Measurements from ENCODE around the gene NECAB2.

The NECAB2 gene

GRCh38 chr16:83952940-83953795 is 14.9 kb upstream of the NECAB2 start, which contains the start of gene OSGIN1:
OSGIN1 (plus strand) TSS chr16:83953240; CDS start chr16:83957672, 4,432 bp downstream.
- no CpG with 5 or more reads among the region's 30 CpGs for WGBS (ENCODE audit: extremely low coverage, insufficient coverage, insufficient read length)

GRCh38 chr16:83953796-83954576 is 14.1 kb upstream of the NECAB2 start:
- no peak overlapping the region for H3K18ac ChIP-seq (ENCODE audit: low read length)
- peaks cover 9 to 16% of the 10 kb centered on the region in 2 experiments for H3K4me1 ChIP-seq (ENCODE audit: control insufficient read depth in 1 of 2, insufficient read depth in 2 of 2, low read length in 2 of 2)
- peaks cover 1% of the 10 kb centered on the region for H3K9me3 ChIP-seq (ENCODE audit: insufficient read depth, low read depth, low read length)
- peak overlapping the region; percentile 57 for H2AFZ ChIP-seq (ENCODE audit: insufficient read depth, low read length, poor library complexity)
- peaks cover 5% of the 10 kb centered on the region for H3K79me1 ChIP-seq (ENCODE audit: low read length)
- H3K79me2 ChIP-seq (ENCODE audit: control insufficient read depth, insufficient read depth, low read length, poor library complexity), result peaks cover 2% of the 10 kb centered on the region
- peak overlapping the region; percentile 20 for H2BK120ac ChIP-seq (ENCODE audit: insufficient read depth, low read length, poor library complexity)
- DNase-seq, result peak; percentile 32 to 45
- no peaks in the 10 kb centered on the region for H3K36me3 ChIP-seq (ENCODE audit: control insufficient read depth in 1 of 2, insufficient read depth in 2 of 2, low read length in 2 of 2)
- H3K4ac ChIP-seq (ENCODE audit: low read depth, low read length), result no peak overlapping the region
- no peak overlapping the region for H2BK5ac ChIP-seq (ENCODE audit: low read depth, low read length, poor library complexity)
- peak overlapping the region; percentile 72 for H3K4me2 ChIP-seq (ENCODE audit: low read length)
- WGBS (ENCODE audit: extremely low coverage, insufficient coverage, insufficient read length), result no CpG with 5 or more reads among the region's 19 CpGs
- peak overlapping the region; percentile 45 for H4K91ac ChIP-seq (ENCODE audit: low read depth, low read length)
- H4K12ac ChIP-seq (ENCODE audit: low read depth, low read length), result peak overlapping the region; percentile 46
- H4K8ac ChIP-seq (ENCODE audit: low read depth, low read length), result peak overlapping the region; percentile 50
- H3K4me3 ChIP-seq (ENCODE audit: low read depth, low read length), result peak overlapping the region; percentile 52
- H3K27me3 ChIP-seq (ENCODE audit: insufficient read depth, low read length), result no peaks in the 10 kb centered on the region
- H2AK5ac ChIP-seq (ENCODE audit: low read length), result peak overlapping the region; percentile 33
- peak overlapping the region; percentile 33 for H3K14ac ChIP-seq (ENCODE audit: low read length)
- peak overlapping the region; percentile 56 for H2BK12ac ChIP-seq (ENCODE audit: low read length)
- no peak overlapping the region for H3K9ac ChIP-seq (ENCODE audit: low read length)
- H3K27ac ChIP-seq (ENCODE audit: low read depth, low read length), result no peak overlapping the region
- no peak overlapping the region for H3K23ac ChIP-seq (ENCODE audit: low read length)

More at GRCh38 chr16:83952940-83953795, 14.9 kb upstream of the NECAB2 start, which contains the start of gene OSGIN1:
- no peak within 1 kb of the TSS for H3K4ac ChIP-seq (ENCODE audit: low read depth, low read length)
- H2BK5ac ChIP-seq (ENCODE audit: low read depth, low read length, poor library complexity), result peak within 1 kb of the TSS; percentile 54
- H3K36me3 ChIP-seq (ENCODE audit: control insufficient read depth in 1 of 2, insufficient read depth in 2 of 2, low read length in 2 of 2), result no peaks in the 10 kb centered on the region
- H3K4me3 ChIP-seq (ENCODE audit: low read depth, low read length), result peak within 1 kb of the TSS; percentile 52
- H3K27ac ChIP-seq (ENCODE audit: low read depth, low read length), result no peak within 1 kb of the TSS
- H3K9ac ChIP-seq (ENCODE audit: low read length), result no peak within 1 kb of the TSS
- peak within 1 kb of the TSS; percentile 33 for H3K18ac ChIP-seq (ENCODE audit: low read length)
- peak within 1 kb of the TSS; percentile 33 for H2AK5ac ChIP-seq (ENCODE audit: low read length)
- H4K8ac ChIP-seq (ENCODE audit: low read depth, low read length), result peak within 1 kb of the TSS; percentile 50
- peak within 1 kb of the TSS; percentile 45 for H4K91ac ChIP-seq (ENCODE audit: low read depth, low read length)
- H3K14ac ChIP-seq (ENCODE audit: low read length), result peak within 1 kb of the TSS; percentile 33
- H3K27me3 ChIP-seq (ENCODE audit: insufficient read depth, low read length), result no peaks in the 10 kb centered on the region
- peak within 1 kb of the TSS; percentile 72 for H3K4me2 ChIP-seq (ENCODE audit: low read length)
- H3K23ac ChIP-seq (ENCODE audit: low read length), result no peak within 1 kb of the TSS
- H3K79me2 ChIP-seq (ENCODE audit: control insufficient read depth, insufficient read depth, low read length, poor library complexity), result peaks cover 2% of the 10 kb centered on the region
- H3K9me3 ChIP-seq (ENCODE audit: insufficient read depth, low read depth, low read length), result peaks cover 1% of the 10 kb centered on the region
- peak within 1 kb of the TSS; percentile 56 for H2BK12ac ChIP-seq (ENCODE audit: low read length)
- peaks cover 5% of the 10 kb centered on the region for H3K79me1 ChIP-seq (ENCODE audit: low read length)
- peak within 1 kb of the TSS; percentile 41 for H2BK120ac ChIP-seq (ENCODE audit: insufficient read depth, low read length, poor library complexity)
- DNase-seq, result peak; percentile 84 to 88
- H4K12ac ChIP-seq (ENCODE audit: low read depth, low read length), result peak within 1 kb of the TSS; percentile 46
- peaks cover 9 to 16% of the 10 kb centered on the region in 2 experiments for H3K4me1 ChIP-seq (ENCODE audit: control insufficient read depth in 1 of 2, insufficient read depth in 2 of 2, low read length in 2 of 2)
- H2AFZ ChIP-seq (ENCODE audit: insufficient read depth, low read length, poor library complexity), result peak within 1 kb of the TSS; percentile 57

GRCh38 chr16:83954577-83955016 is 13.4 kb upstream of the NECAB2 start:
- no peak overlapping the region for H3K14ac ChIP-seq (ENCODE audit: low read length)
- no CpG with 5 or more reads among the region's 9 CpGs for WGBS (ENCODE audit: extremely low coverage, insufficient coverage, insufficient read length)

More at GRCh38 chr16:83954577-83955016, 13.4 kb upstream of the NECAB2 start:
- no peak overlapping the region for H2AFZ ChIP-seq (ENCODE audit: insufficient read depth, low read length, poor library complexity)
- H3K9ac ChIP-seq (ENCODE audit: low read length), result no peak overlapping the region
- H2AK5ac ChIP-seq (ENCODE audit: low read length), result no peak overlapping the region
- no peaks in the 10 kb centered on the region for H3K27me3 ChIP-seq (ENCODE audit: insufficient read depth, low read length)
- DNase-seq, result peak; percentile 19 to 20
- H3K79me1 ChIP-seq (ENCODE audit: low read length), result peaks cover 5% of the 10 kb centered on the region
- H3K9me3 ChIP-seq (ENCODE audit: insufficient read depth, low read depth, low read length), result peaks cover 1% of the 10 kb centered on the region
- H2BK12ac ChIP-seq (ENCODE audit: low read length), result no peak overlapping the region
- no peak overlapping the region for H3K4me3 ChIP-seq (ENCODE audit: low read depth, low read length)
- no peak overlapping the region for H2BK120ac ChIP-seq (ENCODE audit: insufficient read depth, low read length, poor library complexity)
- H2BK5ac ChIP-seq (ENCODE audit: low read depth, low read length, poor library complexity), result no peak overlapping the region
- no peaks in the 10 kb centered on the region for H3K36me3 ChIP-seq (ENCODE audit: control insufficient read depth in 1 of 2, insufficient read depth in 2 of 2, low read length in 2 of 2)
- peak overlapping the region; percentile 1 for H4K91ac ChIP-seq (ENCODE audit: low read depth, low read length)
- peak overlapping the region; percentile 7 for H3K18ac ChIP-seq (ENCODE audit: low read length)
- H3K4ac ChIP-seq (ENCODE audit: low read depth, low read length), result no peak overlapping the region
- H4K8ac ChIP-seq (ENCODE audit: low read depth, low read length), result peak overlapping the region; percentile 3
- no peak overlapping the region for H3K23ac ChIP-seq (ENCODE audit: low read length)
- peak overlapping the region; percentile 14 for H3K4me2 ChIP-seq (ENCODE audit: low read length)
- H3K4me1 ChIP-seq (ENCODE audit: control insufficient read depth in 1 of 2, insufficient read depth in 2 of 2, low read length in 2 of 2), result peaks cover 9 to 16% of the 10 kb centered on the region in 2 experiments
- H4K12ac ChIP-seq (ENCODE audit: low read depth, low read length), result no peak overlapping the region
- peaks cover 2% of the 10 kb centered on the region for H3K79me2 ChIP-seq (ENCODE audit: control insufficient read depth, insufficient read depth, low read length, poor library complexity)
- no peak overlapping the region for H3K27ac ChIP-seq (ENCODE audit: low read depth, low read length)

All from trophoblast cell (in vitro differentiated cells and primary cell).